Tibial artery (tissue), 4 donors: ENCODE measurements around the gene RASL11A.
"Not testable (repeated sequence)": the region's sequence is repeated elsewhere in the genome, so short reads cannot be mapped to it uniquely, and the experiment has no call there.

Source experiments
- DNase-seq, 2 donors: peaks; one replicate each; pipeline ENCODE4 v3.0.0-alpha.2; 2019
- H3K27ac ChIP-seq, 2 donors: fragments of 200-600 bp; sonication (generic) in 1 of 2; 1 replicate in 1 of 2; 2 replicates in 1 of 2; pipeline ENCODE4 v1.5.1; 2018 to 2019; ENCODE audit warnings: mild to moderate bottlenecking in 1 of 2
- H3K27me3 ChIP-seq, 2 donors: fragments of 200-600 bp; sonication (generic) in 1 of 2; one replicate each; pipeline versions ENCODE4 v1.5.1 to v1.6.0; 2016 to 2019
- H3K36me3 ChIP-seq, 3 donors: fragments of 200-600 bp; sonication (generic) in 2 of 3; one replicate each; pipeline ENCODE4 v1.5.1; 2016 to 2019; ENCODE audit warnings: mild to moderate bottlenecking in 2 of 3
- H3K4me1 ChIP-seq, 4 donors: fragments of 200-600 bp; sonication (generic) in 2 of 4; 1 replicate in 3 of 4; 2 replicates in 1 of 4; pipeline ENCODE4 v1.5.1; 2016 to 2019
- H3K4me3 ChIP-seq, 2 donors: fragments of 200-600 bp; sonication (generic) in 1 of 2; 1 replicate in 1 of 2; 2 replicates in 1 of 2; pipeline ENCODE4 v1.5.1; 2018 to 2019; ENCODE audit warnings: mild to moderate bottlenecking in 2 of 2
- H3K9me3 ChIP-seq, 3 donors: fragments of 200-600 bp; sonication (generic) in 1 of 3; one replicate each; pipeline ENCODE4 v1.5.1; 2016 to 2019
- intact Hi-C: fragments of 100-400 bp; cut with DNase I; formaldehyde crosslinking; loops from one replicate; pipeline ENCODE4 v1.15.0; 2023; ENCODE audit warnings: low total_unique reads
- TF ChIP-seq, protein P1 (sequence below), 2 experiments: fragments of 200-600 bp in 1 of 2; fragments of 450-650 bp in 1 of 2; IDR thresholded peaks; one replicate each; pipeline ENCODE4 v1.5.1; 2017 to 2019; ENCODE audit warnings: antibody characterized with exemption in 2 of 2, mild to moderate bottlenecking in 1 of 2, moderate library complexity in 1 of 2

RASL11A gene

DNA sequence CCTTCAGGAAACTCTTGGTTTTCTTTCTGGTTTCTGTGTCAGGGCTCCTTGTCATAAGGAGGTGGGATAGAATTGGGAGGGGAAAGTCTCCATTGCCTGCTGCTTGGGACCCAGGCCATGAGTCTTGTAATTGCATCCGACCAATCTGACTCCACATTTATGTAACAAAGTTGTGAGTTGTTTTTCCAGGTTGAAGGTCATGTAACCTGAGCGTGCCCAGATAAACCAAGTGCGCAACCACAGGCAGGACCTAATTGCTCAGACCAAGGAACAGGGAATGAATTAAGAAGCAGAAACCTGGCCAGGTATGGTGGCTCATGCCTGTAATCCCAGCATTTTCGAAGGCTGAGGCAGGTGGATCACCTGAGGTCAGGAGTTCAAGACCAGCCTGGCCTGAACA lies 17.8 kb downstream of the RASL11A start:
- intact Hi-C loops, result no loop called here
- Histone ChIP-seq H3K4me3 (no peak overlapping the region), H3K36me3 (no peaks in the 10 kb centered on the region), H3K9me3 (no peaks in the 10 kb centered on the region), H3K27ac (no peak overlapping the region), H3K27me3 (no peaks in the 10 kb centered on the region), H3K4me1 (peaks cover 0 to 31% (median 10%) of the 10 kb centered on the region in 4 donors)
- DNase-seq, result no peak
- TF ChIP-seq, protein P1, sequence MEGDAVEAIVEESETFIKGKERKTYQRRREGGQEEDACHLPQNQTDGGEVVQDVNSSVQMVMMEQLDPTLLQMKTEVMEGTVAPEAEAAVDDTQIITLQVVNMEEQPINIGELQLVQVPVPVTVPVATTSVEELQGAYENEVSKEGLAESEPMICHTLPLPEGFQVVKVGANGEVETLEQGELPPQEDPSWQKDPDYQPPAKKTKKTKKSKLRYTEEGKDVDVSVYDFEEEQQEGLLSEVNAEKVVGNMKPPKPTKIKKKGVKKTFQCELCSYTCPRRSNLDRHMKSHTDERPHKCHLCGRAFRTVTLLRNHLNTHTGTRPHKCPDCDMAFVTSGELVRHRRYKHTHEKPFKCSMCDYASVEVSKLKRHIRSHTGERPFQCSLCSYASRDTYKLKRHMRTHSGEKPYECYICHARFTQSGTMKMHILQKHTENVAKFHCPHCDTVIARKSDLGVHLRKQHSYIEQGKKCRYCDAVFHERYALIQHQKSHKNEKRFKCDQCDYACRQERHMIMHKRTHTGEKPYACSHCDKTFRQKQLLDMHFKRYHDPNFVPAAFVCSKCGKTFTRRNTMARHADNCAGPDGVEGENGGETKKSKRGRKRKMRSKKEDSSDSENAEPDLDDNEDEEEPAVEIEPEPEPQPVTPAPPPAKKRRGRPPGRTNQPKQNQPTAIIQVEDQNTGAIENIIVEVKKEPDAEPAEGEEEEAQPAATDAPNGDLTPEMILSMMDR (IDR thresholded peaks at IDR 0.05), result no peak

DNA sequence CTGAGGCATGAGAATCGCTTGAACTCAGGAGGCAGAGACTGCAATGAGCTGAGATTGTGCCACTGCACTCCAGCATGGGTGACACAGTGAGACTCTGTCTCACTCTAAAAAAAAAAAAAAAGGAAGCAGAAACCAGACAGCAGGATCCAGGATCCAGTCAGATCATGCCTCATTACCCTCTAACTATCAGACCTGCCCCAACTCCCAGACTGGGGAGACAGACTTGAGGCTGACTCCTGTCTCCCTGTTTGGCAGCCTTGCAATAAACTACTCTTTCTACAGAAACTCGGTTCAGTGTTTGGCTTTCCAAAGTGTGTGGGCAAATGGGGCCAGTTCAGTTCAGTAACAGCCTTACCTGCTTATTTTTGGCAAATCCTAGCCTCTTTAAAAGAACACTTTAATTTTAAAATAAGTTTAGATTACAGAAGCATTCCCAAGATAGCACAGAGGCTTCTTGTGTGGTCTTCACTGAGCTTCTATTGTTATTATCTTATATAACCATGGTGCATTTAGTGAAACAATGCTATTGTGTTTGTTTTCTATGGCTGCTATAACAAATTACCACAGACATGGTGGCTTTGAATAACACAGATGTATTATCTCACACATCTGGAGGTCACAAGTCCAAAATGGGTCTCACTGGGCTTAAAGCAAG lies 18.5 kb downstream of the RASL11A start:
- H3K27ac ChIP-seq, result no peak overlapping the region
- H3K36me3 ChIP-seq, result no peaks in the 10 kb centered on the region
- no peak overlapping the region for H3K4me3 ChIP-seq
- intact Hi-C loops, result no loop called here
- H3K9me3 ChIP-seq, result no peaks in the 10 kb centered on the region
- TF ChIP-seq, protein P1 (IDR thresholded peaks at IDR 0.05), result no peak
- DNase-seq, result no peak
- H3K4me1 ChIP-seq, result peaks cover 0 to 30% (median 10%) of the 10 kb centered on the region in 4 donors
- H3K27me3 ChIP-seq, result no peaks in the 10 kb centered on the region

DNA sequence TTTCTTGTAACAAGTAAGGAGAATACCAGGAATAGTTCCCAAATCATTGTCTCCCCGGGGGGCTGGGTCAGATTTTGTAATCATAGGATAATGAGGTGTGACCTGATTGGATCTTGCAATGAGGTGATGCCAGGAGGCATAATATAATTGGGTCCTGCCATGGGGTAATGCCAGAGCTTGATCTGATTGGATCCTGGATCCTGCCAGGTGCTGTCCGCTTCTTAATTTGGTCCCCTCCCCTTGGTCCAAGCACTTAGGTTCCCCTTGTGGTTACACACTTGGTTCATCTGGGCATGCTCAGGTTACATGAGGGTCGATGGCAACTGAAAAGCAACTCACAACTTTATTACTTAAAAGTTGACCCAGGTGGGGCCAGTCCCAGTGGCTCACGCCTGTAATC lies 20.1 kb downstream of the RASL11A start:
- H3K9me3 ChIP-seq, result no peaks in the 10 kb centered on the region
- H3K36me3 ChIP-seq, result no peaks in the 10 kb centered on the region
- H3K27me3 ChIP-seq, result no peaks in the 10 kb centered on the region
- H3K4me3 ChIP-seq, result no peak overlapping the region
- peaks cover 0 to 21% (median 10%) of the 10 kb centered on the region in 4 donors for H3K4me1 ChIP-seq
- DNase-seq, result no peak
- no peak overlapping the region for H3K27ac ChIP-seq
- TF ChIP-seq, protein P1 (IDR thresholded peaks at IDR 0.05), result no peak
- intact Hi-C loops, result no loop called here

DNA sequence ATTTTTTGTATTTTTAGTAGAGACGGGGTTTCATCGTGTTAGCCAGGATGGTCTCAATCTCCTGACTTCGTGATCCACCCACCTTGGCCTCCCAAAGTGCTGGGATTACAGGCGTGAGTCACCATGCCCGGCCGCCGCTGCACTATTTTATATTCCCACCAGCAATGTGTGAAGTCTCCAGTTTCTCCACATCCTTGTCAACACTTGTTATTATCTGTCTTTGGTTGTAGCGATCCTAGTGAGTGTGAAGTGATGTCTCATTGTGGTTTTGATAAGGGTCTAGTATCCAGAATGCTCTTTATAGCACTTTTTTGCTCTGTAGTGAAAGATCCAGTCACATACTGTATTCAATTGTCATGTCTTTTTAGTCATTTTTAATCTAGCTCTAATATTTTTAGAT lies 21.3 kb downstream of the RASL11A start:
- H3K36me3 ChIP-seq, H3K9me3 ChIP-seq, H3K27ac ChIP-seq, DNase-seq, H3K4me3 ChIP-seq, H3K27me3 ChIP-seq, intact Hi-C loops: not testable (repeated sequence)
- H3K4me1 ChIP-seq, result peaks cover 0 to 21% (median 10%) of the 10 kb centered on the region in 4 donors

DNA sequence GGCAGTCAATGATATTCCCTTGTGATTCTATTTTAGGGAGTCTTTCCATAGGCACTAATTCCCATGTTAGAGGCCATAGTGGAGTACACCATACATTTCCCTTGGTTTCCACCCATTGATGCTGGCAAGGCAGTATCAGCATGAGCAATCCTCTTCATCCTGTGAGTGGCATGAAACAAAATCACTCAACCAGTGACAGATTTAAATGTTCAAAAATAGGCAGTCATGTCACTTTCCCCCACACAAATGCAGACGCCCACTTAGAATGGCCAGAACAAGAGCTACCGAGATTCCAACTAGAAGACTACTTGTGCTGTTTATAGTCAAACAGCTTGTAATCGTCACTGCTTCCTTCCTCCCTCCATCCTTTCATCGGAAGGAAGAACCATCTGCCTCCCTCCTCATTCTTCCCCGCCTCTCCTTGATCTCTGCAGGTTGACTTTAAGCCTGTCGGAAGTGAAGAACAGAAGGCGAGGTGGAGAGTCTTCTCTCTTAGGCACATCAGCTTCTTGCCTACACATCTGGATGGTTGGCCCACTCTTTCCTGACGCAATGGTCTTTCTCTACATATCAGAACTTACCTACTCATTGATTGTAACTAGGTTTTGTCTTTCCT lies 22.6 kb downstream of the RASL11A start:
- intact Hi-C loops, result no loop called here
- no peak overlapping the region for H3K27ac ChIP-seq

More for the DNA sequence above, 22.6 kb downstream of the RASL11A start:
- no peaks in the 10 kb centered on the region for H3K9me3 ChIP-seq
- no peak overlapping the region for H3K4me3 ChIP-seq
- H3K36me3 ChIP-seq, result no peaks in the 10 kb centered on the region
- peaks cover 0 to 21% (median 10%) of the 10 kb centered on the region in 4 donors for H3K4me1 ChIP-seq
- H3K27me3 ChIP-seq, result peaks cover 0 to 2% of the 10 kb centered on the region in 2 donors
- TF ChIP-seq, protein P1 (IDR thresholded peaks at IDR 0.05), result no peak
- no peak for DNase-seq
